Left ventricle myocardium inferior (tissue), 1 donor: ENCODE results near the gene UBE2L3. TPM values are rescaled to one million over a fixed set of nuclear protein-coding genes. Genes with fewer than 3 reads are reported as not detected.

Source experiments
- DNase-seq: peaks from one replicate; pipeline ENCODE4 v3.0.0-alpha.2; 2020
- H3K27ac ChIP-seq: fragments of 200-600 bp; replicated peaks from 2 replicates; pipeline ENCODE4 v1.8.0; 2021
- H3K27me3 ChIP-seq: fragments of 200-600 bp; 2 replicates; pipeline ENCODE4 v1.8.0; 2021; ENCODE audit warnings: low read depth
- H3K36me3 ChIP-seq: fragments of 200-600 bp; 2 replicates; pipeline ENCODE4 v1.8.0; 2021
- H3K4me1 ChIP-seq: fragments of 200-600 bp; 2 replicates; pipeline ENCODE4 v1.8.0; 2021
- H3K4me3 ChIP-seq: fragments of 200-600 bp; 2 replicates; pipeline ENCODE4 v1.8.0; 2021; ENCODE audit warnings: mild to moderate bottlenecking, moderate library complexity
- H3K9me3 ChIP-seq: fragments of 200-600 bp; replicated peaks from 2 replicates; pipeline ENCODE4 v1.8.0; 2021
- CTCF ChIP-seq: fragments of 200-600 bp; IDR thresholded peaks from 2 replicates; pipeline ENCODE4 v1.8.0; 2021; ENCODE audit warnings: antibody characterized with exemption, mild to moderate bottlenecking, borderline replicate concordance
- intact Hi-C: fragments of 100-400 bp; cut with micrococcal nuclease; formaldehyde crosslinking; loops from one replicate; pipeline ENCODE4 v1.11.0; 2022
- total RNA-seq: library from RNA; stranded (reverse); fragmentation: NEBNext Ultra II Directional; extraction: Animal tissue kit (Norgen Biotek cat#: 25700); gene quantifications from one replicate; pipeline ENCODE4 v1.2.1, GENCODE V29; 2021
- donor health status: DM: no; HTN: yes; CAD: no; lungs with severe emphysema.

Gene UBE2L3
- total RNA-seq, 1 donor from 2014 or later = 54.5 TPM

GRCh38 chr22:21646608-21647590, 79.4 kb downstream of the UBE2L3 start:
- TF ChIP-seq CTCF = peak; percentile 91
- DNase-seq = peak; percentile 67
- Histone ChIP-seq H3K36me3 (peaks cover 36% of the 10 kb centered on the region), H3K27me3 (no peaks in the 10 kb centered on the region), H3K4me3 (no peak overlapping the region), H3K4me1 (peaks cover 36% of the 10 kb centered on the region), H3K9me3 (no peaks in the 10 kb centered on the region), H3K27ac (no peak overlapping the region)
- intact Hi-C loops = no loop called here

- no peak overlapping the region for H3K27ac ChIP-seq
- H3K4me3 ChIP-seq = no peak overlapping the region
- intact Hi-C loops = no loop called here
- no peak for TF ChIP-seq CTCF
- no peaks in the 10 kb centered on the region for H3K9me3 ChIP-seq
- H3K36me3 ChIP-seq = peaks cover 19% of the 10 kb centered on the region
- no peaks in the 10 kb centered on the region for H3K27me3 ChIP-seq
- peaks cover 32% of the 10 kb centered on the region for H3K4me1 ChIP-seq
- DNase-seq = no peak
Observed at GRCh38 chr22:21650280-21650679, 82.8 kb downstream of the UBE2L3 start.

GRCh38 chr22:21650823-21651520, 83.5 kb downstream of the UBE2L3 start:
- peaks cover 14% of the 10 kb centered on the region for H3K36me3 ChIP-seq
- DNase-seq = no peak
- peak overlapping the region; percentile 83 for H3K4me3 ChIP-seq
- no peaks in the 10 kb centered on the region for H3K9me3 ChIP-seq
- H3K27me3 ChIP-seq = no peaks in the 10 kb centered on the region
- no peak overlapping the region for H3K27ac ChIP-seq
- intact Hi-C loops = no loop called here
- peaks cover 32% of the 10 kb centered on the region for H3K4me1 ChIP-seq
- TF ChIP-seq CTCF = no peak

- no peak for DNase-seq
- intact Hi-C loops = no loop called here
- Histone ChIP-seq H3K27ac (no peak overlapping the region), H3K4me3 (peak overlapping the region; percentile 83), H3K9me3 (no peaks in the 10 kb centered on the region), H3K4me1 (peaks cover 30% of the 10 kb centered on the region), H3K36me3 (peaks cover 11% of the 10 kb centered on the region), H3K27me3 (no peaks in the 10 kb centered on the region)
- TF ChIP-seq CTCF = no peak
Observed at GRCh38 chr22:21651521-21652009, 84.1 kb downstream of the UBE2L3 start.

GRCh38 chr22:21652010-21652546, 84.6 kb downstream of the UBE2L3 start:
- no peak for TF ChIP-seq CTCF
- intact Hi-C loops = no loop called here

More at GRCh38 chr22:21652010-21652546, 84.6 kb downstream of the UBE2L3 start:
- DNase-seq = peak; percentile 90
- Histone ChIP-seq H3K4me1 (peaks cover 26% of the 10 kb centered on the region), H3K36me3 (peaks cover 11% of the 10 kb centered on the region), H3K27me3 (no peaks in the 10 kb centered on the region), H3K4me3 (peak overlapping the region; percentile 83), H3K27ac (peak overlapping the region; percentile 18), H3K9me3 (no peaks in the 10 kb centered on the region)
